Dendritic cell treated with granulocyte-macrophage colony-stimulating factor and Interleukin-4, amounts not matched to agents 40 ng/mL and 50 ng/mL, for 4 days (primary cell): ENCODE results near the gene NMNAT2.

ENCODE experiments used
- H3K27ac Mint-ChIP-seq: one replicate; pipeline ENCODE4 v1.8.0; 2022; ENCODE audit warnings: mild to moderate bottlenecking, mixed read lengths
- H3K27me3 Mint-ChIP-seq: one replicate; pipeline ENCODE4 v1.8.0; 2022; ENCODE audit warnings: mild to moderate bottlenecking, mixed read lengths
- H3K36me3 Mint-ChIP-seq: one replicate; pipeline ENCODE4 v1.8.0; 2022; ENCODE audit warnings: low read depth, mixed read lengths
- H3K4me1 Mint-ChIP-seq: one replicate; pipeline ENCODE4 v1.8.0; 2022; ENCODE audit warnings: low read depth, mixed read lengths
- H3K4me3 Mint-ChIP-seq: one replicate; pipeline ENCODE4 v1.8.0; 2022; ENCODE audit warnings: mild to moderate bottlenecking, moderate library complexity, mixed read lengths
- H3K9me3 Mint-ChIP-seq: one replicate; pipeline ENCODE4 v1.8.0; 2022; ENCODE audit warnings: mixed read lengths
- intact Hi-C: fragments of 100-400 bp; cut with micrococcal nuclease; formaldehyde crosslinking; loops from one replicate; pipeline ENCODE4 v1.15.0; 2022

The NMNAT2 gene

GRCh38 chr1:183417772-183418491, at the start of gene NMNAT2:
Gene NMNAT2, minus strand, starts transcription at chr1:183418380. Its CDS starts 113 bp downstream, at chr1:183418267.
- Mint-ChIP-seq H3K27me3 (peaks cover 66% of the 10 kb centered on the region), H3K27ac (no peak within 1 kb of the TSS), H3K4me1 (peaks cover 30% of the 10 kb centered on the region), H3K4me3 (peak within 1 kb of the TSS; percentile 40), H3K9me3 (no peaks in the 10 kb centered on the region), H3K36me3 (no peaks in the 10 kb centered on the region)
- intact Hi-C loops: loop anchor here (2.0 kb wide), 1 partner anchor 51 kb away; no protein-coding TSS in a partner anchor

DNA sequence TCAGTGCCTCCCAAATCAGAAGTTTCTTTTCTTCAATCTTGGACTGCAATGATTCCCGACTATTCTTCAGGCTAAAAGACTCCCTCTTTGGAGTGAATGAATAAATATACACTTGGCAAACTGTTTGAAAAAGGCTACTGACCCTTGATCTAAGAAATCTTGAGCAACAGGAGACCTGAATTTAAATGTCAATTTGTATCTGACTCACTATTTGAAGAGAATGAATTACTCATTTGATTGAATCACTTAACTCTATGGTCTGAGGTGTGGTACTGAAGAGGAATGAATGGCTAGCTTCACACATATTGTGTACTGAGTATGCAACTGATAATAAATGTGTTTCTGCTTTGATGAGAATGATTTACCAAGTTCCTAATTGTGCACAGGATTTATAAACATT, 49.5 kb upstream of the NMNAT2 start:
- intact Hi-C loops: loop anchor here (2.0 kb wide), 1 partner anchor 51 kb away; no protein-coding TSS in a partner anchor
- Mint-ChIP-seq H3K4me1 (peaks cover 34% of the 10 kb centered on the region), H3K27ac (no peak overlapping the region)

GRCh38 chr1:183466781-183467180, 48.6 kb upstream of the NMNAT2 start:
- no peaks in the 10 kb centered on the region for H3K36me3 Mint-ChIP-seq
- H3K27me3 Mint-ChIP-seq: no peaks in the 10 kb centered on the region
- H3K4me3 Mint-ChIP-seq: no peak overlapping the region
- intact Hi-C loops: no loop called here
- H3K4me1 Mint-ChIP-seq: peaks cover 42% of the 10 kb centered on the region
- no peaks in the 10 kb centered on the region for H3K9me3 Mint-ChIP-seq
- peak overlapping the region; percentile 70 for H3K27ac Mint-ChIP-seq

More for the DNA sequence above, 49.5 kb upstream of the NMNAT2 start:
- no peak overlapping the region for H3K4me3 Mint-ChIP-seq
- H3K9me3 Mint-ChIP-seq: no peaks in the 10 kb centered on the region
- H3K27me3 Mint-ChIP-seq: no peaks in the 10 kb centered on the region
- no peaks in the 10 kb centered on the region for H3K36me3 Mint-ChIP-seq

DNA sequence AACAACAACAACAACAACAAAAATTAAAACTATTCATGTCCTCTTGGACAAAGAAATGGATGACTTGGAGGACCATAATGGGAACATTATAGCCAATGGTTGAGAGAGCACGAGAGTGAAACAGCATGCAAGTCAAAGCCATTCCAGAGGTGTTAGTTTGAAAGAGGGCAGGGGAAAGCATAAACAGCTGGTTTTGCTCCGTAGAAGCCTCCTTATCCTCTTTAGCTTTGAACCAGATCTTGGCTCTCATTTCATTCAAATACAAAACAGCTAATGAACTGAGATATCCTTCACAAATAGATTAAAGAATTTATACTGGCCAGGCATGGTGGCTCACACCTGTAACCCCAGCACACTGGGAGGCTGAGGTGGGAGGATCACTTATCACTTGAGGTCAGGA, 45.4 kb upstream of the NMNAT2 start:
- no peaks in the 10 kb centered on the region for H3K27me3 Mint-ChIP-seq
- H3K36me3 Mint-ChIP-seq: no peaks in the 10 kb centered on the region
- H3K27ac Mint-ChIP-seq: peak overlapping the region; percentile 3
- peaks cover 39% of the 10 kb centered on the region for H3K4me1 Mint-ChIP-seq
- intact Hi-C loops: no loop called here
- H3K9me3 Mint-ChIP-seq: no peaks in the 10 kb centered on the region
- H3K4me3 Mint-ChIP-seq: no peak overlapping the region

GRCh38 chr1:183461350-183461749, 43.2 kb upstream of the NMNAT2 start:
- H3K27me3 Mint-ChIP-seq: peaks cover under 1% of the 10 kb centered on the region

GRCh38 chr1:183460596-183460995, 42.4 kb upstream of the NMNAT2 start:
- intact Hi-C loops: no loop called here
- Mint-ChIP-seq H3K36me3 (no peaks in the 10 kb centered on the region), H3K9me3 (no peaks in the 10 kb centered on the region), H3K4me1 (peaks cover 24% of the 10 kb centered on the region), H3K27me3 (peaks cover 5% of the 10 kb centered on the region), H3K27ac (peak overlapping the region; percentile 78), H3K4me3 (no peak overlapping the region)

More at GRCh38 chr1:183461350-183461749, 43.2 kb upstream of the NMNAT2 start:
- no peaks in the 10 kb centered on the region for H3K9me3 Mint-ChIP-seq
- no peaks in the 10 kb centered on the region for H3K36me3 Mint-ChIP-seq
- no peak overlapping the region for H3K4me3 Mint-ChIP-seq
- peaks cover 25% of the 10 kb centered on the region for H3K4me1 Mint-ChIP-seq
- peak overlapping the region; percentile 78 for H3K27ac Mint-ChIP-seq
- intact Hi-C loops: no loop called here

DNA sequence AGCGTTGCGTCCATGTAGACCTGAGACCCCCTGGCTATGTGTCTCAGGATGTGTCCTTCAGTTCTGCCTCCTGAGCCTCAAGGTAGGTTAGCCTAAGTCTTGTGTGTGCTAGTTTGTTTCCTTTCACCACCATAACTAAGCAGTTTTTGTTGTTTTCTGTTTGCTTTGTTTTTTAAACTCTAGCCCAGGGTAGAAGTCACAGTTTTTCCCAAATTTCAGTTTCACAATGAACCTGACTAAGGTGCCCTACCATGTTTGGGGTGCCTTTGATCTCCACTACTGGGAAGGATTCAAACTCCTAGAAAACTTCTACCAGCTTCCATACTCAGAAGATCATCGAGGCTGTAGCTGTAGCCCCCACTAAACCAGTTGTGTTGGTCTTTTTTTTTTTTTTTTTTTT, 39.3 kb upstream of the NMNAT2 start:
- H3K4me1 Mint-ChIP-seq: peaks cover 15% of the 10 kb centered on the region
- peaks cover 8% of the 10 kb centered on the region for H3K27me3 Mint-ChIP-seq
- intact Hi-C loops: no loop called here
- no peaks in the 10 kb centered on the region for H3K36me3 Mint-ChIP-seq
- no peaks in the 10 kb centered on the region for H3K9me3 Mint-ChIP-seq
- no peak overlapping the region for H3K4me3 Mint-ChIP-seq
- H3K27ac Mint-ChIP-seq: no peak overlapping the region

DNA sequence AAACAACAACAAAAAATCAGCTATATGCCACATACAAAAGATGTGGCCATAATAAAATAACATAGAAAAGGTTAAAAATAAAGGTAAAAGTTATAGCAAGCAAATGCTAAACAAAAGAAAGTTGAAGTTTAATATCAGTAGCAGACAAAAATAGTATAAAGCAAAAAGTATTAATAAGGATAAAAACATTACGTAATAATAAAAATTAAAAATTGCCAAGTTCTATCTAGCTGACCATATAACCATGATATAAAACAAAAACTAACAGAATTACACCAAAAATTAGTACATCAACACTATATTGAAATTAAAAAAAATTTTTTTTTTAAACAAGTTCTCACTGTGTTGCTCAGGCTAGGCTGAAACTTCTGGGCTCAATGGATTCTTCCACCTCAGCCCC, 38.6 kb upstream of the NMNAT2 start:
- intact Hi-C loops: no loop called here
- peaks cover 8% of the 10 kb centered on the region for H3K27me3 Mint-ChIP-seq

DNA sequence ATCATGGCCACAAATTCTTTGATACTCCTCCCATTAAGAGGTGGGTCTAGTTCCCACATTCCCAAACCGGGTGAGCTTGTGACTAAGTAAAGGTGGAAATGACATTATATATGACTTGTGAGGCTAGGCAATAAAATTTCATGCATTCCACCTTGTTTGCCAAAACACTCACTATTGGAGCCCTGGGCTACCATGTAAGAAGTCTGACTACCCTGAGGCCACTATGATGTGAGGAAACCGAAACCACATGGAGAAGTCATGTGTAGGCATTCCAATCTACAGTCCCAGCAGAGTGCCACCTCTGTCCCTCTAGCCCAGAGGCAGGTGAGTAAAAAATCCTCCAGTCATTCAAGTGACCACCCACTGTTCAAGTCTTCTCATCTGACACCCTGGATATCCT, 36.2 kb upstream of the NMNAT2 start:
- Mint-ChIP-seq H3K27me3 (peaks cover 8% of the 10 kb centered on the region), H3K36me3 (no peaks in the 10 kb centered on the region), H3K4me3 (no peak overlapping the region), H3K9me3 (no peaks in the 10 kb centered on the region), H3K4me1 (no peaks in the 10 kb centered on the region), H3K27ac (no peak overlapping the region)
- intact Hi-C loops: no loop called here

More for the DNA sequence above, 38.6 kb upstream of the NMNAT2 start:
- Mint-ChIP-seq H3K27ac (no peak overlapping the region), H3K4me3 (no peak overlapping the region), H3K4me1 (peaks cover 8% of the 10 kb centered on the region), H3K36me3 (no peaks in the 10 kb centered on the region), H3K9me3 (no peaks in the 10 kb centered on the region)

- Mint-ChIP-seq H3K4me1 (no peaks in the 10 kb centered on the region), H3K36me3 (no peaks in the 10 kb centered on the region), H3K27ac (no peak overlapping the region), H3K27me3 (peaks cover under 1% of the 10 kb centered on the region), H3K4me3 (no peak overlapping the region), H3K9me3 (no peaks in the 10 kb centered on the region)
- intact Hi-C loops: no loop called here
Measured at GRCh38 chr1:183450093-183450492, 31.9 kb upstream of the NMNAT2 start.

DNA sequence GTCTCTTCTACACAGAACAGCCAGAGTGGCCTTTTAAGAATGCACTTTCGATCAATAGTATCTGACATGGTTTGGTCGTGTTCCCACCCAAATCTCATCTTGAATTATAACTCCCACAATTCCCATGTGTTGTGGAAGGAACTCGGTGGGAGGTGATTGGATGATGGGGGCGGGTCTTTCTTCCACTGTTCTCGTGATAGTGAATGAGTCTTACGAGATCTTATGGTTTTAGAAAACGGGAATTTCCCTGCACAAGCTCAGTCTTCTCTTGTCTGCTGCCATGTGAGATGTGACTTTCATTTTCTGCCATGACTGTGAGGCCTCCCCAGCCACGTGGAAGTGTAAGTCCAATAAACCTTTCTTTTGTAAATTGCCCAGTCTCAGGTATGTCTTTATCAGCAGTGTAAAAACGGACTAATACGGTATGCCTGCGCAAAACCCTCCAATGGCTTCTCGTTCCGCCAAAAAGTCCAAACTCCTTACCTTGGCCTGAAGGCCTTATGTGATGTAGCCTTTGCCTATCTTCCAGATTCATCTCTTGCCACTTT, 31.1 kb upstream of the NMNAT2 start:
- H3K27ac Mint-ChIP-seq: no peak overlapping the region
- H3K36me3 Mint-ChIP-seq: no peaks in the 10 kb centered on the region
- intact Hi-C loops: no loop called here
- no peaks in the 10 kb centered on the region for H3K27me3 Mint-ChIP-seq
- no peaks in the 10 kb centered on the region for H3K4me1 Mint-ChIP-seq
- H3K9me3 Mint-ChIP-seq: no peaks in the 10 kb centered on the region
- H3K4me3 Mint-ChIP-seq: no peak overlapping the region

- no peaks in the 10 kb centered on the region for H3K9me3 Mint-ChIP-seq
Measured at GRCh38 chr1:183444243-183444642, 26.1 kb upstream of the NMNAT2 start.

DNA sequence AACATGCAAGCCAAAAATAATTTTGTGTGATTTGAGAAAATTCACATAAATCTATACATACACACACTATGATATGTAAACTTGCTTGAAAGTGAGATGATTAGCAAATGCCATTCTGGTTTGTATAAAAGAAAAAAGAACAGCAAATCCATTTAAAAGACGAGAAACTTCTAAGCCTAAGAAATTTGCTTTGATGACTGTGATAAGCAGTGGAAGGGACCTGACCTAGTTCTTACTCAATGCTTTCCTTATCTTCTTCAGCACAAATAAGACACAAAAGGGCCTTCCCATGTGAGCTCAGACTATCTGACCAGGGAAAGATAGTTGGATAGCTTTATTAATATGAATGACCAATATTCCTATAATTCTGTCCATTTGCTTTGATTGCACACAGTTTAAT, 25.3 kb upstream of the NMNAT2 start:
- no peaks in the 10 kb centered on the region for H3K9me3 Mint-ChIP-seq
- H3K36me3 Mint-ChIP-seq: no peaks in the 10 kb centered on the region

More at GRCh38 chr1:183444243-183444642, 26.1 kb upstream of the NMNAT2 start:
- intact Hi-C loops: no loop called here
- Mint-ChIP-seq H3K27ac (no peak overlapping the region), H3K4me1 (no peaks in the 10 kb centered on the region), H3K27me3 (peaks cover 5% of the 10 kb centered on the region), H3K36me3 (no peaks in the 10 kb centered on the region), H3K4me3 (no peak overlapping the region)

GRCh38 chr1:183443011-183443410, 24.8 kb upstream of the NMNAT2 start:
- H3K4me3 Mint-ChIP-seq: no peak overlapping the region
- no peaks in the 10 kb centered on the region for H3K36me3 Mint-ChIP-seq
- H3K9me3 Mint-ChIP-seq: peaks cover 3% of the 10 kb centered on the region
- H3K4me1 Mint-ChIP-seq: no peaks in the 10 kb centered on the region
- H3K27ac Mint-ChIP-seq: no peak overlapping the region
- intact Hi-C loops: no loop called here
- peaks cover 7% of the 10 kb centered on the region for H3K27me3 Mint-ChIP-seq

More for the DNA sequence above, 25.3 kb upstream of the NMNAT2 start:
- Mint-ChIP-seq H3K27me3 (peaks cover 7% of the 10 kb centered on the region), H3K4me3 (no peak overlapping the region), H3K27ac (no peak overlapping the region), H3K4me1 (no peaks in the 10 kb centered on the region)
- intact Hi-C loops: no loop called here
